ENCODE results near the gene COPS8. TPM values are rescaled to one million over a fixed set of nuclear protein-coding genes. Genes with fewer than 3 reads are reported as not detected.
A peak's percentile ranks its signal among the peaks of the same experiment; 100 is the strongest.

Gene COPS8
- 60.1 and 67.5 TPM in 2 replicates for total RNA-seq

DNA sequence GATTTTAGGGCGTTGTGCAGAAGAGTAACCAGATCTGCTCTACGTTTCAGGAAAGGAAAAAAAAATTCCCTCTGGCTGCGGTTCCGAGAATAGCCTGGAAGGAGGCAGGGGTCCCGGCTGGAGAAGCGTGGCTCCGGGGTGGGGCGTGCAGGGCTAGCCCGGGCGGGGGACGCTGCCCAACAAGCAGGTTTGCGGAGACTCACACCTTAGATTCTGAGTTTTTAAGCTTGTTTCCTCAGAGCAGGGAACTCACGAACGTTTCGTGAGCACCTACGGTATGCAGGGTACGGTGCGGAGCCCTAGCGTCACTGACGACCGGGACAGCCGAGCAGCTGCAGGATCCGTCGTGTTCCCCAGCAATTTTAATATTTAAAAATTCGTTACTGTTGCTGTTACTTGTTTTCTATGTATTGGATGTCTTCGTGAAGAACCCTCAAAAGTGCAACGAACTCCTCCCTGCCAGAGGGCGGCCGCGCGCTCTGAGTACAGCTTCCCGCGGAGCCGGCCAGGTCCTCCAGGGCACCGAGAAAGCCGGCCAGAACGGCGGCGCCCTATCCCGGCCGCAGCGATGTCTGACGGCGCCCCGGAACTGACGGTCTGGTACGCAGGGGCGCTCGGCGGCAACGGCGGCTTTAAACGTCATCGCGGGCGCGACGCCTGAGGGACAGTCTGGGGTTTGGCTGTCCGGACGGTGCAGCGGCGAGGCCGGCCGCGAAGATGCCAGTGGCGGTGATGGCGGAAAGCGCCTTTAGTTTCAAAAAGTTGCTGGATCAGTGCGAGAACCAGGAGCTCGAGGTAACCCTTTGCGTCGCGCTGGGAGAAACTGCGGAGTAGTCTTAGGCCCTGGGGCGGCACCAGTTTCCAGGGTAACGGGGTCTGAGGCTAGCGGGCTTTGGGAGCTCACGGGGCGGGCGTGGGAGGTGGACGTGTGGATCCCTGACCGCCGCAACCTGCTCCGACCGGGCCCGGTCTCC lies at the start of gene COPS8:
COPS8 (plus strand) TSS at position 642 of the 974 bp plus-strand sequence; CDS start at position 718, 76 bp downstream.
- peak within 1 kb of the TSS; percentile 99 for H3K27ac Mint-ChIP-seq
- intact Hi-C loops (cut with micrococcal nuclease): no loop called here
- H3K4me1 Mint-ChIP-seq: peaks cover 17% of the 10 kb centered on the region
- no peaks in the 10 kb centered on the region for H3K9me3 Mint-ChIP-seq
- DNase-seq: peak; percentile 98
- no peaks in the 10 kb centered on the region for H3K27me3 Mint-ChIP-seq
- peaks cover 3% of the 10 kb centered on the region for H3K36me3 Mint-ChIP-seq (ENCODE audit: low read depth)
- H3K4me3 Mint-ChIP-seq: peak within 1 kb of the TSS; percentile 100

DNA sequence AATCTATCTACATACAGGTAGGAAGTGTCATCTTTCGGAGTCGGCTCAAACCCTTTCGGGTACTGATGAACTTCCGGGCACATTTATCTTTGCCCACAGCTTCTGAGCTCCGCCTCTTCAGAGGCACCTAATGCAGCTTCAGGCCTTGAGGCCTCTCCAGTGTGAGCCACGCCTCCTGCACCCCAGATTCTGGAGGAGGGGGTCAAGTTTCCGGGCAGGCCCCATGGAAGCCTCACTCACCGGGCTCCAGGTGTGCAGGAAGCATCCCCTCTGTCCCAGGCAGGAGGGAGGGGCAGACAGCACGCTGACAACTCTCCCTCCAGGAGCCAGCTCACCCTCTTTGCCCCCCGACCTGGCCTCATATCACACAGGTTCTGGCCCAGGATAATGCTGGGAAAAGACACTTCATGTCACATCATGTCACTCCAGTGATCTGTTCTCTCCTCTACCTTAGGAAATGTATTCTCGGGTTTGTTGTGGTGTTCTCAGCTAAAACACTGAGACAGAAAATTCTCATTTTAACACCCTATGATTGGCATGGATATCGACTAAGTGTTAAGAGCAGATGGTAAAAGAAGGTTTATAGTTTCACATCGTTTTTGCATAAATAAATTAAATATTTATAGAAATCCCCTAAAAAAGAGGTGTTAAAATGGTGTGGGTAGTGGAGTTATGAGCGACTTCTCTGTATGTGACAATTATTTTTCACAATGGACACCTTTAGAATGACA lies 46.2 kb upstream of the COPS8 start:
- no peak for DNase-seq
- Mint-ChIP-seq H3K4me3 (no peak overlapping the region), H3K27me3 (no peaks in the 10 kb centered on the region), H3K27ac (no peak overlapping the region), H3K4me1 (no peaks in the 10 kb centered on the region), H3K36me3 (ENCODE audit: low read depth) (no peaks in the 10 kb centered on the region), H3K9me3 (no peaks in the 10 kb centered on the region)
- intact Hi-C loops (cut with micrococcal nuclease): no loop called here

- H3K27ac Mint-ChIP-seq: no peak overlapping the region
- DNase-seq: no peak
- H3K4me3 Mint-ChIP-seq: no peak overlapping the region
- no peaks in the 10 kb centered on the region for H3K36me3 Mint-ChIP-seq (ENCODE audit: low read depth)
- no peaks in the 10 kb centered on the region for H3K4me1 Mint-ChIP-seq
- intact Hi-C loops (cut with micrococcal nuclease): no loop called here
- H3K9me3 Mint-ChIP-seq: no peaks in the 10 kb centered on the region
- peaks cover 4% of the 10 kb centered on the region for H3K27me3 Mint-ChIP-seq
These were observed 44.5 kb upstream of the COPS8 start for GRCh38 chr2:237041231-237041630.

DNA sequence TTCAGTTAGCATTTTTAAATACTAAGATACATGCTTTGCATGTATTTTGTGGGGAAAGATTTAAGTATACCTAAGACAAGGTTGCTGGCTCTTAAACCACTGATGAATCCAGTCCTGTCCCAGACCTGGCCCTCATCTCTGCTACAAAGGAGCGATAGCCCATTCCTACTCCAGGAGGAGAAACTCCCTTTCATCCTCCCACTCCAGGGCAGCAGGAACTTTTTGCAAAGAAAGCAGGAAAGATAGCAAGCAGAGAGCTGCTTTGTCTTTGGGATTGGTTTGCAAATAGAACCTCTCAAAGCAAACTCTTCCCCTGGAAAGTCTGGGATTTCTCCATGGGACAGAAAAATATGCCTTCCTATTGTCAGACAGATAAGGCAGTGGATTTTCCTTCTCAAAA lies 43.6 kb upstream of the COPS8 start:
- DNase-seq: no peak
- H3K4me3 Mint-ChIP-seq: no peak overlapping the region
- no peaks in the 10 kb centered on the region for H3K4me1 Mint-ChIP-seq
- H3K36me3 Mint-ChIP-seq (ENCODE audit: low read depth): no peaks in the 10 kb centered on the region
- peaks cover 4% of the 10 kb centered on the region for H3K27me3 Mint-ChIP-seq
- no peak overlapping the region for H3K27ac Mint-ChIP-seq
- H3K9me3 Mint-ChIP-seq: peaks cover under 1% of the 10 kb centered on the region
- intact Hi-C loops (cut with micrococcal nuclease): no loop called here

GRCh38 chr2:237043866-237044265 lies 41.8 kb upstream of the COPS8 start:
- H3K4me3 Mint-ChIP-seq: no peak overlapping the region
- no peaks in the 10 kb centered on the region for H3K4me1 Mint-ChIP-seq
- H3K27ac Mint-ChIP-seq: no peak overlapping the region
- no peaks in the 10 kb centered on the region for H3K36me3 Mint-ChIP-seq (ENCODE audit: low read depth)
- peaks cover 4% of the 10 kb centered on the region for H3K27me3 Mint-ChIP-seq
- intact Hi-C loops (cut with micrococcal nuclease): no loop called here
- peaks cover 4% of the 10 kb centered on the region for H3K9me3 Mint-ChIP-seq
- no peak for DNase-seq

DNA sequence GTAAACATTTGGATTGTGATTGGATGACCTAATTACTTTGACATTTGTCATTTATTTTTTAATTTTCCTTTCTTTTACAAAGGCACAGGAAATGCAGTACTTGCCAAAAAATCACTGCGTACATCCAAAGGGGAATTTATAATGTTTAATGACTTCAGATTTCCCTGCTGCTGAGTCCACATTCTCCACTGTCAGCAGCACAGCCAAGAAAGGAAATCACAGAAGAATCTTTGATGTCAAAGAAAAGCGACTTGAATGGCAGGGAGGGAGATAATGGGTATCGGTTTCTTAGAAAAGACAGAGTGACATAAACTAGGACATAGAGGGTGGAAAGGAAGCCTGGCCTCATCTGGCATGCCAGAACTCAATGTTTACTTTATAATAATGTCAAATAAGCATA lies 41.4 kb upstream of the COPS8 start:
- Mint-ChIP-seq H3K4me3 (no peak overlapping the region), H3K9me3 (peaks cover 4% of the 10 kb centered on the region), H3K4me1 (no peaks in the 10 kb centered on the region), H3K36me3 (ENCODE audit: low read depth) (no peaks in the 10 kb centered on the region), H3K27ac (no peak overlapping the region), H3K27me3 (peaks cover 4% of the 10 kb centered on the region)
- intact Hi-C loops (cut with micrococcal nuclease): no loop called here
- DNase-seq: no peak

GRCh38 chr2:237045449-237045848 lies 40.2 kb upstream of the COPS8 start:
- H3K4me3 Mint-ChIP-seq: no peak overlapping the region
- peaks cover 4% of the 10 kb centered on the region for H3K9me3 Mint-ChIP-seq
- no peak for DNase-seq
- no peaks in the 10 kb centered on the region for H3K4me1 Mint-ChIP-seq
- H3K27ac Mint-ChIP-seq: no peak overlapping the region
- intact Hi-C loops (cut with micrococcal nuclease): no loop called here
- H3K36me3 Mint-ChIP-seq (ENCODE audit: low read depth): no peaks in the 10 kb centered on the region
- H3K27me3 Mint-ChIP-seq: peaks cover 4% of the 10 kb centered on the region

DNA sequence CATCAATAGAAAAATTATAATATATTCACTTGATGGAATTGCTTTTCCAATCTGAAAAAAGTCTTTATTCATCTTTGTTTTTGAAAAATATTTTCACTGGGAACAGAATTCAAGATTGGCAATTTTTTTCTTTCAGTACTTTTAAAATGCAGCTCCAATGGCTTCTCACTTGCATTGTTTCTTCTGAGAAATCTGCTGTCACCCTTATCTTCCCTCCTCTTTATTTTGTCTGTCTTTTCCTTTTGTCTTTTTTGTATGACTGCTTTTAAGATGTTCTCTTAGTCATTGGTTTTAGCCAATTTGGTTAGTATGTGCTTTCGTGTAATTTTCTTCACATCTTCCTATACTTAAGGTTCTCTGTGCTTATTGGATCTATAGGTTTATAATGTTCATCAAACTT lies 37.1 kb upstream of the COPS8 start:
- Mint-ChIP-seq H3K4me1 (no peaks in the 10 kb centered on the region), H3K27me3 (peaks cover 6% of the 10 kb centered on the region), H3K27ac (no peak overlapping the region), H3K9me3 (peaks cover 4% of the 10 kb centered on the region), H3K36me3 (ENCODE audit: low read depth) (no peaks in the 10 kb centered on the region), H3K4me3 (no peak overlapping the region)
- intact Hi-C loops (cut with micrococcal nuclease): no loop called here
- no peak for DNase-seq

DNA sequence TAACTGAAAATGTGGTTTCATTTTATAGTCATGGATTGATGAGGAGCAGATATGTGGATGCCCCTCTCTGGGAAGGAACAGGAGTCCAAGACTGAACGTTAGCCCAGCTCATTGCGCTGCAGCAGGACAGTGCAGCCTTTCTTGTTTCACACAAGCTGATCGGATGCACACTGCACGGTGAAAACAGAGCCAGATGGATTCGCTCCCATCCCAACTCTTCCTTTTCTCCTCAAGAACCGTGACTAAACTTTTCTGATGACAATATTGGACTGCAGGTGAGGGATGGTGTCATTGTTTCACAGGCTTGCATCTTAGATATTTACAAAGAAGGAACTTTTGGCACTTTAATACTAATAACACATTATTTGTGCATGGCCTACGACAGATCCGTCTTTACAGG lies 33.8 kb upstream of the COPS8 start:
- no peaks in the 10 kb centered on the region for H3K4me1 Mint-ChIP-seq
- DNase-seq: no peak
- peaks cover 4% of the 10 kb centered on the region for H3K9me3 Mint-ChIP-seq
- H3K27me3 Mint-ChIP-seq: peaks cover 2% of the 10 kb centered on the region
- intact Hi-C loops (cut with micrococcal nuclease): no loop called here
- no peaks in the 10 kb centered on the region for H3K36me3 Mint-ChIP-seq (ENCODE audit: low read depth)
- no peak overlapping the region for H3K4me3 Mint-ChIP-seq
- no peak overlapping the region for H3K27ac Mint-ChIP-seq

DNA sequence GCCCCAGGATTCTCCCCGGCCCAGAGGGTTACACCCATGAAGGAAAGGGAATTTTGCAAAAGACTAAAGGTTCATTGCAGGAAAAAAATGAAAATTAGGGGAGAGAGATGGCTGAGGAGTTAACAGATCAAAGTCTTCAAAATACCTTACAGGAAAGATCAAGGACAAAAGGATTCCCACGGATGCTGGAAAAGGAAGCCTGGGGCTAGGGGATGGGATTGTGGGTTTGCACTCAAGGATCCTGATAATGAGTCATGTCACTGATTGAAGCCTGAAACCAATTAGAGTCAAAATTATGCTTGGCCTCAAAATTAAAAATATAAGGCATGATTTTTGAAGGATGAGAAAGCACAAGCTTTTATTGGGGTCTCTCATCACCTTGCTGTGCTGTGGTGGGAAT lies 32.6 kb upstream of the COPS8 start:
- peaks cover 2% of the 10 kb centered on the region for H3K27me3 Mint-ChIP-seq
- no peaks in the 10 kb centered on the region for H3K36me3 Mint-ChIP-seq (ENCODE audit: low read depth)
- H3K27ac Mint-ChIP-seq: no peak overlapping the region
- H3K4me1 Mint-ChIP-seq: peaks cover 3% of the 10 kb centered on the region
- no peak for DNase-seq
- intact Hi-C loops (cut with micrococcal nuclease): no loop called here
- H3K4me3 Mint-ChIP-seq: no peak overlapping the region
- H3K9me3 Mint-ChIP-seq: no peaks in the 10 kb centered on the region

DNA sequence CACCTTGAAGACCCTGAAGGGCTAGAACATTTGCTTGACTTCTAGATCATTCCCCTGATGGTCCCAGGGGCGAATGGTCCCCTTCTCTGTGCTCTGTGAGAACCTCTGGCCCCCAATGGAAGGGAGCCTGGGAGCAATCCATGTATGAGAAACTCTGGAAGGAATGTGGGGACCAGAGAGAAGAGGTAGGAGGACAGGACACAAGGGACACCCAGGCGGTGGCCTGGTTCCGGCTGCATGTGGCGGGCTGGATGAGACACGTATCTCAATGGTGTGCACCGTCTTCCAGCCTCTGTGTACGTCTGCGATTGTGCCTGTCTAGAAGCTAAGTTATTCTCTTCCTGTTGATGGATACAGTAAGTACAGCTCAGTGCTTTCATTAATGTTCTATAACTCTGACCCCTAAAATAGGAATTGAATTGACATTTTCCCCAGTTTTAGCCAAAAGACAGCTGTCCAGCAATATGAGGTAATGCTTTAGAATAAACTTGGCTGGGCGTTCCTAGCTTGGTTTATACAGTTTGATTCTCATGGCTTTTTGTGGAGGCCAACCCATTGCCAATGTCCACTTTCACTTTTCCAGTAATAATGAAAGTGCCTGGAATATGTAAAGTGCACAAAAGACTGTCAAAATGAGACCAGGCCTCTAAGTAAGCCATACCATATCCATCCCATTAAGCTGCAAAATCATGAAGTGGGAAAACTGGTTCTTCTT lies 30.1 kb upstream of the COPS8 start:
- no peaks in the 10 kb centered on the region for H3K9me3 Mint-ChIP-seq
- H3K27ac Mint-ChIP-seq: no peak overlapping the region
- DNase-seq: no peak
- H3K27me3 Mint-ChIP-seq: peaks cover 2% of the 10 kb centered on the region
- intact Hi-C loops (cut with micrococcal nuclease): no loop called here
- peaks cover 13% of the 10 kb centered on the region for H3K4me1 Mint-ChIP-seq
- H3K4me3 Mint-ChIP-seq: no peak overlapping the region
- no peaks in the 10 kb centered on the region for H3K36me3 Mint-ChIP-seq (ENCODE audit: low read depth)

GRCh38 chr2:237056287-237056875 lies 29.3 kb upstream of the COPS8 start:
- Mint-ChIP-seq H3K4me3 (no peak overlapping the region), H3K4me1 (peaks cover 16% of the 10 kb centered on the region), H3K36me3 (ENCODE audit: low read depth) (no peaks in the 10 kb centered on the region), H3K27me3 (peaks cover 2% of the 10 kb centered on the region), H3K9me3 (no peaks in the 10 kb centered on the region), H3K27ac (no peak overlapping the region)
- intact Hi-C loops (cut with micrococcal nuclease): no loop called here
- no peak for DNase-seq

DNA sequence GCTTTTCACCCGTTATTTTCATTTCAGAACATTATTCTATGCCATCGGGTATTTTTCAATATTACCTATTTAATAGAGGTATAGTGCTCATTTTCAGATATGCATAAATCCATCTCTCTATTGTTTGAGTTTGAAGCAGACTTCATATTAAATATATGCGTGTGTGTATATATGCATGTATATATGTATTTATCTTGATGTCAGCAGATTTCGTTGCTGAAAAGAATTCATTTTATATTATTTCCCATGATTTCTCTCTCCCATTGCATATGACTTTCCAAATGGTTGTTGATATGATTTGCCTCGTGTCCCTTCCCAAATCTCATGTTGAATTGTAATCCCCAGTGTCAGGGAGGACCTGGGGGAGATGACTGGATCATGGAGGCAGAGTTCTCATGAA lies 28.6 kb upstream of the COPS8 start:
- intact Hi-C loops (cut with micrococcal nuclease): no loop called here
- peaks cover 16% of the 10 kb centered on the region for H3K4me1 Mint-ChIP-seq
- no peaks in the 10 kb centered on the region for H3K9me3 Mint-ChIP-seq

More for the DNA sequence above, 28.6 kb upstream of the COPS8 start:
- Mint-ChIP-seq H3K27me3 (peaks cover 2% of the 10 kb centered on the region), H3K27ac (no peak overlapping the region), H3K4me3 (no peak overlapping the region), H3K36me3 (ENCODE audit: low read depth) (no peaks in the 10 kb centered on the region)
- no peak for DNase-seq
